Measurements from ENCODE around the gene REXO2.

- TF ChIP-seq ZBTB11 (tag by site-specific recombination; conservative IDR thresholded peaks at IDR 0.05; ENCODE audit: low read depth) (no peak), REST (tag by site-specific recombination; IDR thresholded peaks at IDR 0.05) (no peak), ZNF362 (tag by site-specific recombination; IDR thresholded peaks at IDR 0.05) (no peak), ZNF521 (tag by site-specific recombination; IDR thresholded peaks at IDR 0.05) (no peak), ZNF518A (tag by site-specific recombination; conservative IDR thresholded peaks at IDR 0.05; ENCODE audit: low read depth) (no peak), FEZF1 (tag by site-specific recombination; IDR thresholded peaks at IDR 0.05) (no peak)
- TF ChIP-seq, protein P1, sequence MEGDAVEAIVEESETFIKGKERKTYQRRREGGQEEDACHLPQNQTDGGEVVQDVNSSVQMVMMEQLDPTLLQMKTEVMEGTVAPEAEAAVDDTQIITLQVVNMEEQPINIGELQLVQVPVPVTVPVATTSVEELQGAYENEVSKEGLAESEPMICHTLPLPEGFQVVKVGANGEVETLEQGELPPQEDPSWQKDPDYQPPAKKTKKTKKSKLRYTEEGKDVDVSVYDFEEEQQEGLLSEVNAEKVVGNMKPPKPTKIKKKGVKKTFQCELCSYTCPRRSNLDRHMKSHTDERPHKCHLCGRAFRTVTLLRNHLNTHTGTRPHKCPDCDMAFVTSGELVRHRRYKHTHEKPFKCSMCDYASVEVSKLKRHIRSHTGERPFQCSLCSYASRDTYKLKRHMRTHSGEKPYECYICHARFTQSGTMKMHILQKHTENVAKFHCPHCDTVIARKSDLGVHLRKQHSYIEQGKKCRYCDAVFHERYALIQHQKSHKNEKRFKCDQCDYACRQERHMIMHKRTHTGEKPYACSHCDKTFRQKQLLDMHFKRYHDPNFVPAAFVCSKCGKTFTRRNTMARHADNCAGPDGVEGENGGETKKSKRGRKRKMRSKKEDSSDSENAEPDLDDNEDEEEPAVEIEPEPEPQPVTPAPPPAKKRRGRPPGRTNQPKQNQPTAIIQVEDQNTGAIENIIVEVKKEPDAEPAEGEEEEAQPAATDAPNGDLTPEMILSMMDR (tag by site-specific recombination; IDR thresholded peaks at IDR 0.05): no peak
- TF ChIP-seq, protein P2, sequence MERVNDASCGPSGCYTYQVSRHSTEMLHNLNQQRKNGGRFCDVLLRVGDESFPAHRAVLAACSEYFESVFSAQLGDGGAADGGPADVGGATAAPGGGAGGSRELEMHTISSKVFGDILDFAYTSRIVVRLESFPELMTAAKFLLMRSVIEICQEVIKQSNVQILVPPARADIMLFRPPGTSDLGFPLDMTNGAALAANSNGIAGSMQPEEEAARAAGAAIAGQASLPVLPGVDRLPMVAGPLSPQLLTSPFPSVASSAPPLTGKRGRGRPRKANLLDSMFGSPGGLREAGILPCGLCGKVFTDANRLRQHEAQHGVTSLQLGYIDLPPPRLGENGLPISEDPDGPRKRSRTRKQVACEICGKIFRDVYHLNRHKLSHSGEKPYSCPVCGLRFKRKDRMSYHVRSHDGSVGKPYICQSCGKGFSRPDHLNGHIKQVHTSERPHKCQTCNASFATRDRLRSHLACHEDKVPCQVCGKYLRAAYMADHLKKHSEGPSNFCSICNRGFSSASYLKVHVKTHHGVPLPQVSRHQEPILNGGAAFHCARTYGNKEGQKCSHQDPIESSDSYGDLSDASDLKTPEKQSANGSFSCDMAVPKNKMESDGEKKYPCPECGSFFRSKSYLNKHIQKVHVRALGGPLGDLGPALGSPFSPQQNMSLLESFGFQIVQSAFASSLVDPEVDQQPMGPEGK (tag by site-specific recombination; IDR thresholded peaks at IDR 0.05): no peak
- TF ChIP-seq, protein P3, sequence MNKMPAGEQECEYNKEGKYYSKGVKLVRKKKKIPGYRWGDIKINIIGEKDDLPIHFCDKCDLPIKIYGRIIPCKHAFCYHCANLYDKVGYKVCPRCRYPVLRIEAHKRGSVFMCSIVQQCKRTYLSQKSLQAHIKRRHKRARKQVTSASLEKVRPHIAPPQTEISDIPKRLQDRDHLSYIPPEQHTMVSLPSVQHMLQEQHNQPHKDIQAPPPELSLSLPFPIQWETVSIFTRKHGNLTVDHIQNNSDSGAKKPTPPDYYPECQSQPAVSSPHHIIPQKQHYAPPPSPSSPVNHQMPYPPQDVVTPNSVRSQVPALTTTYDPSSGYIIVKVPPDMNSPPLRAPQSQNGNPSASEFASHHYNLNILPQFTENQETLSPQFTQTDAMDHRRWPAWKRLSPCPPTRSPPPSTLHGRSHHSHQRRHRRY (tag by site-specific recombination; IDR thresholded peaks at IDR 0.05): no peak
- TF ChIP-seq, protein P4, sequence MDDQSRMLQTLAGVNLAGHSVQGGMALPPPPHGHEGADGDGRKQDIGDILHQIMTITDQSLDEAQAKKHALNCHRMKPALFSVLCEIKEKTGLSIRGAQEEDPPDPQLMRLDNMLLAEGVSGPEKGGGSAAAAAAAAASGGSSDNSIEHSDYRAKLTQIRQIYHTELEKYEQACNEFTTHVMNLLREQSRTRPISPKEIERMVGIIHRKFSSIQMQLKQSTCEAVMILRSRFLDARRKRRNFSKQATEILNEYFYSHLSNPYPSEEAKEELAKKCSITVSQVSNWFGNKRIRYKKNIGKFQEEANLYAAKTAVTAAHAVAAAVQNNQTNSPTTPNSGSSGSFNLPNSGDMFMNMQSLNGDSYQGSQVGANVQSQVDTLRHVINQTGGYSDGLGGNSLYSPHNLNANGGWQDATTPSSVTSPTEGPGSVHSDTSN (CRISPR knock-in tag; IDR thresholded peaks at IDR 0.05): no peak
- TF ChIP-seq, protein P5, sequence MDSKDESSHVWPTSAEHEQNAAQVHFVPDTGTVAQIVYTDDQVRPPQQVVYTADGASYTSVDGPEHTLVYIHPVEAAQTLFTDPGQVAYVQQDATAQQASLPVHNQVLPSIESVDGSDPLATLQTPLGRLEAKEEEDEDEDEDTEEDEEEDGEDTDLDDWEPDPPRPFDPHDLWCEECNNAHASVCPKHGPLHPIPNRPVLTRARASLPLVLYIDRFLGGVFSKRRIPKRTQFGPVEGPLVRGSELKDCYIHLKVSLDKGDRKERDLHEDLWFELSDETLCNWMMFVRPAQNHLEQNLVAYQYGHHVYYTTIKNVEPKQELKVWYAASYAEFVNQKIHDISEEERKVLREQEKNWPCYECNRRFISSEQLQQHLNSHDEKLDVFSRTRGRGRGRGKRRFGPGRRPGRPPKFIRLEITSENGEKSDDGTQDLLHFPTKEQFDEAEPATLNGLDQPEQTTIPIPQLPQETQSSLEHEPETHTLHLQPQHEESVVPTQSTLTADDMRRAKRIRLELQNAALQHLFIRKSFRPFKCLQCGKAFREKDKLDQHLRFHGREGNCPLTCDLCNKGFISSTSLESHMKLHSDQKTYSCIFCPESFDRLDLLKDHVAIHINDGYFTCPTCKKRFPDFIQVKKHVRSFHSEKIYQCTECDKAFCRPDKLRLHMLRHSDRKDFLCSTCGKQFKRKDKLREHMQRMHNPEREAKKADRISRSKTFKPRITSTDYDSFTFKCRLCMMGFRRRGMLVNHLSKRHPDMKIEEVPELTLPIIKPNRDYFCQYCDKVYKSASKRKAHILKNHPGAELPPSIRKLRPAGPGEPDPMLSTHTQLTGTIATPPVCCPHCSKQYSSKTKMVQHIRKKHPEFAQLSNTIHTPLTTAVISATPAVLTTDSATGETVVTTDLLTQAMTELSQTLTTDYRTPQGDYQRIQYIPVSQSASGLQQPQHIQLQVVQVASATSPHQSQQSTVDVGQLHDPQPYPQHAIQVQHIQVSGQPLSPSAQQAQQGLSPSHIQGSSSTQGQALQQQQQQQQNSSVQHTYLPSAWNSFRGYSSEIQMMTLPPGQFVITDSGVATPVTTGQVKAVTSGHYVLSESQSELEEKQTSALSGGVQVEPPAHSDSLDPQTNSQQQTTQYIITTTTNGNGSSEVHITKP (tag by site-specific recombination; IDR thresholded peaks at IDR 0.05): no peak
Observed at GRCh38 chr11:114496915-114497314, 57.6 kb downstream of the REXO2 start.

Measured in HEK293 (cell line).